Measurements from ENCODE around the gene SOHLH1.

DNA sequence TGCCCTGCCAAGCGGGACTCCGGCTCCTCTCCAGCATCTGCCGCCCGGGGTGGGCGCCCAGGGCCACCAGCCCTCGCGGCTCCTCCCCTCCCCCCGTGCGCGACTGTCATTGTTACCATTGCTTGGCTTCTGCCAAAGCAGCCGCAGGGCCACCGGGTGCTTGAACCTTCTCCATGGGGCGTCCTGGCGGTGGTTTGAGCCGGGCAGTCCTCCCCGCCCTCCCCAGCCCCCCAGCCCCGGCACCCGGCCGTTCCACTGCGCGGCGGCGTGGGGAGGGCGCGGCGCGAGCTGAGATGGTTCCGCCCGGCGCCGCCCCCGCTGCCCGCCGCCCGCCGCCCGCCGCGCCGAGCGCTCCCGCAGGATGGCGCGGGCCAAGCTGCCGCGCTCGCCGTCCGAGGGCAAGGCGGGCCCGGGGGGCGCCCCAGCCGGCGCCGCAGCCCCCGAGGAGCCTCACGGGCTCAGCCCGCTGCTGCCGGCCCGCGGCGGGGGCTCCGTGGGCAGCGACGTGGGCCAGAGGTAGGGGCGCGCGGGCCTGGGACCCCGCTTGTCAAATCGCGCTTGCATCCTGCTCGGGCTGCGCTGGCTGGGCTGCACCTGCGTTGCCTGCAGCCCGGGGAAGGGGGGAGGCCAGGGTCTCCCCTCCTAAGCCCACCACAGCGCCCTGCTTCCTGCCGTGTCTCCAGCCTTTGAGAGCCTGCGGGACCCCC is 37.1 kb upstream of the SOHLH1 start:
- no peak for TF ChIP-seq POLR2A (IDR thresholded peaks at IDR 0.05)
- TF ChIP-seq, protein P1, sequence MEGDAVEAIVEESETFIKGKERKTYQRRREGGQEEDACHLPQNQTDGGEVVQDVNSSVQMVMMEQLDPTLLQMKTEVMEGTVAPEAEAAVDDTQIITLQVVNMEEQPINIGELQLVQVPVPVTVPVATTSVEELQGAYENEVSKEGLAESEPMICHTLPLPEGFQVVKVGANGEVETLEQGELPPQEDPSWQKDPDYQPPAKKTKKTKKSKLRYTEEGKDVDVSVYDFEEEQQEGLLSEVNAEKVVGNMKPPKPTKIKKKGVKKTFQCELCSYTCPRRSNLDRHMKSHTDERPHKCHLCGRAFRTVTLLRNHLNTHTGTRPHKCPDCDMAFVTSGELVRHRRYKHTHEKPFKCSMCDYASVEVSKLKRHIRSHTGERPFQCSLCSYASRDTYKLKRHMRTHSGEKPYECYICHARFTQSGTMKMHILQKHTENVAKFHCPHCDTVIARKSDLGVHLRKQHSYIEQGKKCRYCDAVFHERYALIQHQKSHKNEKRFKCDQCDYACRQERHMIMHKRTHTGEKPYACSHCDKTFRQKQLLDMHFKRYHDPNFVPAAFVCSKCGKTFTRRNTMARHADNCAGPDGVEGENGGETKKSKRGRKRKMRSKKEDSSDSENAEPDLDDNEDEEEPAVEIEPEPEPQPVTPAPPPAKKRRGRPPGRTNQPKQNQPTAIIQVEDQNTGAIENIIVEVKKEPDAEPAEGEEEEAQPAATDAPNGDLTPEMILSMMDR (IDR thresholded peaks at IDR 0.05), result no peak

Data from sigmoid colon (tissue), 3 donors.